SK-N-SH treated with all-trans-retinoic acid at 6 μM for 48 hours (cell line): Measurements from ENCODE around the gene TWIST2.

Experiments used
- ATAC-seq: fragments of 200-7000 bp; cut with Tn5 transposase; 3 replicates; pipeline ENCODE4 v1.9.1; 2020; ENCODE audit warnings: mild to moderate bottlenecking, moderate library complexity
- ARNTL ChIP-seq: fragments of 450-650 bp; formaldehyde crosslinking; IDR thresholded peaks from 2 replicates; pipeline ENCODE4 v1.5.0; 2020; ENCODE audit warnings: low read depth, mild to moderate bottlenecking, moderate library complexity, borderline replicate concordance
- CREB5 ChIP-seq: fragments of 250-450 bp; sonication (Bioruptor Pico); IDR thresholded peaks from 2 replicates; pipeline ENCODE4 v1.5.1; 2020; ENCODE audit warnings: low read depth, mild to moderate bottlenecking, moderate library complexity
- CSDC2 ChIP-seq: fragments of 250-450 bp; sonication (Bioruptor Pico); IDR thresholded peaks from 2 replicates; pipeline ENCODE4 v1.5.0; 2020; ENCODE audit warnings: mild to moderate bottlenecking, moderate library complexity
- GLIS3 ChIP-seq: fragments of 250-450 bp; sonication (Bioruptor Pico); IDR thresholded peaks from 2 replicates; pipeline ENCODE4 v1.5.0; 2020; ENCODE audit warnings: mild to moderate bottlenecking, moderate library complexity
- POU6F1 ChIP-seq: fragments of 250-450 bp; sonication (Bioruptor Pico); IDR thresholded peaks from 2 replicates; pipeline ENCODE4 v1.8.0; 2021; ENCODE audit warnings: low read depth, mild to moderate bottlenecking, moderate library complexity, borderline replicate concordance
- PPARA ChIP-seq: fragments of 250-450 bp; sonication (Bioruptor Pico); IDR thresholded peaks from 2 replicates; pipeline ENCODE4 v1.5.0; 2020; ENCODE audit warnings: mild to moderate bottlenecking, borderline replicate concordance
- RARB ChIP-seq: fragments of 250-450 bp; sonication (Bioruptor Pico); IDR thresholded peaks from 2 replicates; pipeline ENCODE4 v1.8.0; 2021; ENCODE audit warnings: mild to moderate bottlenecking, moderate library complexity
- TOX ChIP-seq: fragments of 250-450 bp; sonication (Bioruptor Pico); IDR thresholded peaks from 2 replicates; pipeline ENCODE4 v1.8.0; 2021; ENCODE audit warnings: mild to moderate bottlenecking, moderate library complexity, borderline replicate concordance
- TSHZ2 ChIP-seq: fragments of 250-450 bp; sonication (Bioruptor Pico); IDR thresholded peaks from 2 replicates; pipeline ENCODE4 v1.5.0; 2020; ENCODE audit warnings: mild to moderate bottlenecking, moderate library complexity
- ZC3H10 ChIP-seq: fragments of 250-450 bp; sonication (Bioruptor Pico); IDR thresholded peaks from 2 replicates; pipeline ENCODE4 v1.5.1; 2021; ENCODE audit warnings: mild to moderate bottlenecking, moderate library complexity
- ZFP3 ChIP-seq: fragments of 250-450 bp; sonication (Bioruptor Pico); IDR thresholded peaks from 2 replicates; pipeline ENCODE4 v1.5.0; 2020; ENCODE audit warnings: mild to moderate bottlenecking, moderate library complexity
- ZNF565 ChIP-seq: fragments of 450-650 bp; formaldehyde crosslinking; conservative IDR thresholded peaks from 2 replicates; pipeline ENCODE4 v1.5.0; 2020; ENCODE audit warnings: low read depth, mild to moderate bottlenecking, moderate library complexity
- ZNF70 ChIP-seq: fragments of 450-650 bp; formaldehyde crosslinking; IDR thresholded peaks from 2 replicates; pipeline ENCODE4 v1.5.0; 2020; ENCODE audit warnings: mild to moderate bottlenecking, moderate library complexity
- ZNF8 ChIP-seq: fragments of 450-650 bp; formaldehyde crosslinking; IDR thresholded peaks from 2 replicates; pipeline ENCODE4 v1.5.0; 2020; ENCODE audit warnings: mild to moderate bottlenecking, moderate library complexity
- TF ChIP-seq, protein P1 (sequence below): fragments of 250-450 bp; sonication (Bioruptor Pico); IDR thresholded peaks from 2 replicates; pipeline ENCODE4 v1.5.1; 2021; ENCODE audit warnings: mild to moderate bottlenecking, moderate library complexity
- TF ChIP-seq, protein P2 (sequence below): fragments of 250-450 bp; sonication (Bioruptor Pico); IDR thresholded peaks from 2 replicates; pipeline ENCODE4 v1.8.0; 2020; ENCODE audit warnings: mild to moderate bottlenecking, moderate library complexity, borderline replicate concordance

TWIST2 gene

DNA sequence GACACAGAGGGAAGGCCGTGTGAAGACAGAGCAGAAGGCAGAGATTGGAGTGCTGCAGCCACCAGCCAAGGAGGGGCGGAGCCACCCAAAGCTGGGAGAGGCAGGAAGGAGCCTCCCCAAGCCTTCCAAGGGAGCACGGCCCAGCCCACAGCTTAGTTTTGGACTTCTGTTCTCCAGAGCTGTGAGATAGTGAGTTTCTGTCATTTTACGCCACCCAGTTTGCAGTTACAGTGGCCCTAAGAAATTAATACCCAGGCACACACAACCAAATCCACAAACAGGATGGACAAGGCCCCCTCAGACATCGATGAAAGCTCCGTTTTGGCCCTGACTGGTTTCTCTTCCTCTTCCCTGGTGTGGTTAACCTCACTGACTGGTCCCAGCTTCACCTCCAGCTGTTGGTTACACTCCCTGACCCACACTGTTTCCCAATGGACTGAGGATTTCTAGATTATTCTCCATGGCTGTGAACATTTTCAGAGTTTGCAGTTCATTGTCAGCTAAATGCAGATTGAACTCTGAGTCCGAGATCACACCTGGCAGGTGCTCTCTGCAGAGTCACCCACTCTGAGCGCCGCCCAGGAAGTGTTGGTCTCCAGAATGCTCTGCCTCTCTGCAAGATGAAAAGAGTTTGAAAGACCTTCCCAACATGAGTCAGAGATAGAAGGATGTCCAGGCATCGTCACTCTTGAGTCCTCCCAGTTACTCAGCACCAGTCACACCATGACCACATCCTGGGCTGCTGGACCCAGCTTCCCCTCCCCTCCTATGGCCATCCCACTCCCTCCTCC, 100.2 kb downstream of the TWIST2 start:
- TF ChIP-seq ZNF8 (no peak), CSDC2 (CRISPR knock-in tag) (no peak), ZNF565 (no peak), POU6F1 (no peak), ZC3H10 (CRISPR knock-in tag) (no peak), GLIS3 (CRISPR knock-in tag) (no peak), ZFP3 (no peak), PPARA (CRISPR knock-in tag) (no peak), ARNTL (CRISPR knock-in tag) (no peak)
- TF ChIP-seq, protein P1, sequence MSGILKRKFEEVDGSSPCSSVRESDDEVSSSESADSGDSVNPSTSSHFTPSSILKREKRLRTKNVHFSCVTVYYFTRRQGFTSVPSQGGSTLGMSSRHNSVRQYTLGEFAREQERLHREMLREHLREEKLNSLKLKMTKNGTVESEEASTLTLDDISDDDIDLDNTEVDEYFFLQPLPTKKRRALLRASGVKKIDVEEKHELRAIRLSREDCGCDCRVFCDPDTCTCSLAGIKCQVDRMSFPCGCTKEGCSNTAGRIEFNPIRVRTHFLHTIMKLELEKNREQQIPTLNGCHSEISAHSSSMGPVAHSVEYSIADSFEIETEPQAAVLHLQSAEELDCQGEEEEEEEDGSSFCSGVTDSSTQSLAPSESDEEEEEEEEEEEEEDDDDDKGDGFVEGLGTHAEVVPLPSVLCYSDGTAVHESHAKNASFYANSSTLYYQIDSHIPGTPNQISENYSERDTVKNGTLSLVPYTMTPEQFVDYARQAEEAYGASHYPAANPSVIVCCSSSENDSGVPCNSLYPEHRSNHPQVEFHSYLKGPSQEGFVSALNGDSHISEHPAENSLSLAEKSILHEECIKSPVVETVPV = no peak
- peak; percentile 67 for ATAC-seq

DNA sequence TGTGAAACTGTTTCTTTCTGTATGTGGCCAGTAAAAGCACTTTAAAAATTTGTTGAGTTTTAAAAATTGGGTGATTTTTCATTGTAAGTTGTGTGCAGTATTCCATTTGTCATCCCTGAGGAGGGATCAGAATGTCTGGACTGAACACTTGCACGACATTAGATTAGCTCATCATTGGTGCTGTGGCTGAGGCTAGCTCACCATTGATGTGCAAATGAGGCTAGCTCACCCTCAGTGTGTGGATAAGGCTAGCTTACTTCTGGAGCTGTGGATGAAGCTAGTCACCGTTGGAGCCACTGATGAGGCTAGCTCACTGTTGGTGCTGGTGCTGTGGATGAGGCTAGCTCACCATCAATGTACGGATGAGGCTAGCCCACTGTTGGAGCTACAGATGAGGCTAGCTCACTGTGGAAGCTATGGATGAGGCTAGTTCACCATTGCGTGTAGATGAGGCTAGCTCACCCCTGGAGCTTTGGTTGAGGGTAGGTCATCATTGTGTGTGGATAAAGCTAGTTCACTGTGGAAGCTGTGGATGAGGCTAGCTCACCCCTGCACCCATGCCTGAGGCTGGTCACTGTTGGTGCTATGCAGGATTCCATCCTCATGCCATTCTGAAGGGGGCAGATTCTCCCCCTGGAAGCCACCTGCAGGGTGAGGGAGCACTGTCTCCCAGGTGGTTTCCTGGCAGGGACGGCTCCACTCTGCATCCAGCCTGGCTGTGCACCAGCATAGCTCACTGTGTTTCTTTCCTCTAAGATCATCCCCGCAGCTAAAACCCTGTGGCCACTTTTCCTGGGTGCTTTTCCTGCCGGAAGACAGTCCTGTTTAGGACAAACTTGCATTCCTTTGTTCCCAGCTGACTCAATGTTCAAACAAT, 101.1 kb downstream of the TWIST2 start:
- ATAC-seq = peak; percentile 14; the same call in 2 of the 3 replicates
- TF ChIP-seq TOX (CRISPR knock-in tag) = no peak
- no peak for TF ChIP-seq TSHZ2
- no peak for TF ChIP-seq CREB5 (CRISPR knock-in tag)
- TF ChIP-seq POU6F1 = no peak
- TF ChIP-seq RARB = no peak
- TF ChIP-seq, protein P2, sequence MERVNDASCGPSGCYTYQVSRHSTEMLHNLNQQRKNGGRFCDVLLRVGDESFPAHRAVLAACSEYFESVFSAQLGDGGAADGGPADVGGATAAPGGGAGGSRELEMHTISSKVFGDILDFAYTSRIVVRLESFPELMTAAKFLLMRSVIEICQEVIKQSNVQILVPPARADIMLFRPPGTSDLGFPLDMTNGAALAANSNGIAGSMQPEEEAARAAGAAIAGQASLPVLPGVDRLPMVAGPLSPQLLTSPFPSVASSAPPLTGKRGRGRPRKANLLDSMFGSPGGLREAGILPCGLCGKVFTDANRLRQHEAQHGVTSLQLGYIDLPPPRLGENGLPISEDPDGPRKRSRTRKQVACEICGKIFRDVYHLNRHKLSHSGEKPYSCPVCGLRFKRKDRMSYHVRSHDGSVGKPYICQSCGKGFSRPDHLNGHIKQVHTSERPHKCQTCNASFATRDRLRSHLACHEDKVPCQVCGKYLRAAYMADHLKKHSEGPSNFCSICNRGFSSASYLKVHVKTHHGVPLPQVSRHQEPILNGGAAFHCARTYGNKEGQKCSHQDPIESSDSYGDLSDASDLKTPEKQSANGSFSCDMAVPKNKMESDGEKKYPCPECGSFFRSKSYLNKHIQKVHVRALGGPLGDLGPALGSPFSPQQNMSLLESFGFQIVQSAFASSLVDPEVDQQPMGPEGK (CRISPR knock-in tag) = no peak
- no peak for TF ChIP-seq ZC3H10 (CRISPR knock-in tag)
- TF ChIP-seq, protein P1 = no peak
- no peak for TF ChIP-seq ZNF70 (CRISPR knock-in tag)
